Spleen (tissue), 11 donors: Measurements from ENCODE around the gene NEAT1. TPM values are rescaled to one million over a fixed set of nuclear protein-coding genes. Genes with fewer than 3 reads are reported as not detected.

Source experiments
- DNase-seq: peaks from one replicate; pipeline ENCODE4 v3.0.0-alpha.2; 2020
- H3K27ac ChIP-seq, 8 donors: fragments of 200-600 bp; sonication (generic) in 7 of 8; 1 replicate in 4 of 8; 2 replicates in 4 of 8; pipeline versions ENCODE4 v1.5.0 to v1.8.0; 2016 to 2021; ENCODE audit warnings: inconsistent platforms in 4 of 8, mild to moderate bottlenecking in 4 of 8, moderate library complexity in 1 of 8
- H3K27me3 ChIP-seq, 7 donors: fragments of 200-600 bp; sonication (generic) in 6 of 7; replicated peaks in 1 of 7; 1 replicate in 4 of 7; 2 replicates in 3 of 7; pipeline versions ENCODE4 v1.5.0 to v1.8.0; 2016 to 2021; ENCODE audit warnings: inconsistent platforms in 3 of 7, mild to moderate bottlenecking in 1 of 7
- H3K36me3 ChIP-seq, 6 donors: fragments of 200-600 bp; sonication (generic) in 5 of 6; 1 replicate in 4 of 6; 2 replicates in 2 of 6; pipeline versions ENCODE4 v1.5.0 to v1.8.0; 2016 to 2021; ENCODE audit warnings: inconsistent platforms in 2 of 6
- H3K4me1 ChIP-seq, 6 donors: fragments of 200-600 bp; sonication (generic) in 5 of 6; 1 replicate in 3 of 6; 2 replicates in 3 of 6; pipeline versions ENCODE4 v1.5.0 to v1.8.0; 2016 to 2021; ENCODE audit warnings: inconsistent platforms in 3 of 6
- H3K4me3 ChIP-seq, 8 donors: fragments of 200-600 bp; sonication (generic) in 7 of 8; 1 replicate in 4 of 8; 2 replicates in 4 of 8; pipeline versions ENCODE4 v1.5.0 to v1.8.0; 2016 to 2021; ENCODE audit warnings: inconsistent platforms in 4 of 8, mild to moderate bottlenecking in 4 of 8, moderate library complexity in 2 of 8
- H3K9me3 ChIP-seq, 8 donors: fragments of 200-600 bp; sonication (generic) in 7 of 8; 1 replicate in 4 of 8; 2 replicates in 4 of 8; pipeline versions ENCODE4 v1.5.0 to v1.8.0; 2016 to 2021; ENCODE audit warnings: inconsistent platforms in 4 of 8
- POLR2A ChIP-seq, 3 donors: fragments of 450-650 bp; IDR thresholded peaks; one replicate each; pipeline ENCODE4 v1.5.1; 2017; ENCODE audit warnings: antibody characterized with exemption in 3 of 3, mild to moderate bottlenecking in 1 of 3
- POLR2AphosphoS5 ChIP-seq, 3 donors: sonication (generic); formaldehyde crosslinking; IDR thresholded peaks; one replicate each; pipeline ENCODE4 v1.5.1; 2017; ENCODE audit warnings: antibody characterized with exemption in 3 of 3
- WGBS, 5 donors: extraction: QIAGEN DNeasy Blood & Tissue Kit in 3 of 5; methylation state at CpG; one replicate each; pipeline versions ENCODE4 v1.1.5 to v1.1.7; 2013 to 2018; 5-methylcytosine and 5-hydroxymethylcytosine counted together
- intact Hi-C: fragments of 100-400 bp; cut with DNase I; formaldehyde crosslinking; loops from one replicate; pipeline ENCODE4 v1.15.0; 2023; ENCODE audit warnings: low total_unique reads
- polyA plus RNA-seq, 3 donors: library from polyadenylated mRNA; stranded (reverse); fragments of 200-250 nt; gene quantifications; one replicate each; pipeline ENCODE4 v1.2.1, GENCODE V29; 2013
- total RNA-seq, 7 donors: library from RNA; depleted of rRNA in 3 of 7; stranded (reverse); fragments of >200 nt in 3 of 7; fragmentation: NEBNext Ultra II Directional in 4 of 7; extraction: Animal tissue kit (Norgen Biotek cat#: 25700) in 4 of 7; gene quantifications; one replicate each; pipeline versions ENCODE4 v1.1.0 to v1.2.1, GENCODE V29; 2016 to 2021
- TF ChIP-seq, protein P1 (sequence below), 11 experiments: fragments of 200-600 bp in 7 of 11; fragments of 450-650 bp in 4 of 11; sonication (generic) in 4 of 11; IDR thresholded peaks in 8 of 11; conservative IDR thresholded peaks in 3 of 11; 1 replicate in 7 of 11; 2 replicates in 4 of 11; pipeline versions ENCODE4 v1.4.0 to v1.8.0; 2016 to 2021; ENCODE audit warnings: antibody characterized with exemption in 11 of 11, inconsistent platforms in 4 of 11, mild to moderate bottlenecking in 1 of 11
- donor health status: healthy with polysubstance abuse.
- donor health status: DM: no; HTN: no; CAD: no; lungs with moderate emphysema.
- donor health status: DM: no; HTN: no; CAD: no.
- donor health status: Bipolar disorder and iron deficiency.
- donor health status: healthy.
- donor health status: DM: no; HTN: no; CAD: no.
- donor health status: DM: yes; HTN: yes; CAD: no.

The NEAT1 gene
- total and polyA plus RNA-seq, 10 donors: 266 to 1,804 (median 874) TPM

DNA sequence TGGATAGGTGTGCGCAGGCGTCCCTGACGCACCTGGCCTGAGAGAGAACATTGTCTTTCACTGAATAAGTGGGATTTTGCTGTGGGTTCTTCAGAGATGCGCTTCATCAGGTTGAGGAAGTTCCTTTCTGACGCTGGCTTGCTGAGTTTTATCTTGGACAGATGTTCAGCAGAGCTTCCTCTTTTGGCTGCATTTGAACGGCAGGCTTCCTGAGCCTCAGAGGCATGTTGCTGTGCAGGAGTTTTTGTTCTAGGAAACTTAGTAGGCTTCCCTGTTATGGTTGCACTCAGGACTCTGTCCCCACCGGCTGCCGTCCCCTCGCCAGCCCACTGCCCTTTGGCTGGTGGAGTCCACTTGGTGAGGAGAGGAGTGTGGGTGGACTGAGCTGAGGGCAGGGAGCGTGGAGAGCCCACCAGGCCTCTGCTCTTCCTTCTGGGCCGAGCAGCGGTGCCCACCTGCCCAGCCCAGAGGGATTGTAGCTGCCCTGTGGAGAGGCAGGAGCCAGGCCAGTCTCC, 18.9 kb upstream of the NEAT1 start:
- no peaks in the 10 kb centered on the region for H3K9me3 ChIP-seq
- intact Hi-C loops: no loop called here
- H3K4me3 ChIP-seq: peak overlapping the region in 1 of 8 donors; percentile 35
- TF ChIP-seq POLR2A (IDR thresholded peaks at IDR 0.05): no peak
- TF ChIP-seq POLR2AphosphoS5 (IDR thresholded peaks at IDR 0.05): peak; percentile 60 to 87 (median 71)
- TF ChIP-seq, protein P1, sequence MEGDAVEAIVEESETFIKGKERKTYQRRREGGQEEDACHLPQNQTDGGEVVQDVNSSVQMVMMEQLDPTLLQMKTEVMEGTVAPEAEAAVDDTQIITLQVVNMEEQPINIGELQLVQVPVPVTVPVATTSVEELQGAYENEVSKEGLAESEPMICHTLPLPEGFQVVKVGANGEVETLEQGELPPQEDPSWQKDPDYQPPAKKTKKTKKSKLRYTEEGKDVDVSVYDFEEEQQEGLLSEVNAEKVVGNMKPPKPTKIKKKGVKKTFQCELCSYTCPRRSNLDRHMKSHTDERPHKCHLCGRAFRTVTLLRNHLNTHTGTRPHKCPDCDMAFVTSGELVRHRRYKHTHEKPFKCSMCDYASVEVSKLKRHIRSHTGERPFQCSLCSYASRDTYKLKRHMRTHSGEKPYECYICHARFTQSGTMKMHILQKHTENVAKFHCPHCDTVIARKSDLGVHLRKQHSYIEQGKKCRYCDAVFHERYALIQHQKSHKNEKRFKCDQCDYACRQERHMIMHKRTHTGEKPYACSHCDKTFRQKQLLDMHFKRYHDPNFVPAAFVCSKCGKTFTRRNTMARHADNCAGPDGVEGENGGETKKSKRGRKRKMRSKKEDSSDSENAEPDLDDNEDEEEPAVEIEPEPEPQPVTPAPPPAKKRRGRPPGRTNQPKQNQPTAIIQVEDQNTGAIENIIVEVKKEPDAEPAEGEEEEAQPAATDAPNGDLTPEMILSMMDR (IDR thresholded peaks at IDR 0.05 in 8 of 11, conservative IDR thresholded peaks at IDR 0.05 in 3 of 11): no peak
- peaks cover 14 to 69% (median 57%) of the 10 kb centered on the region in 6 donors for H3K4me1 ChIP-seq
- no peak for DNase-seq
- 23 to 53% (median 31%) methylated on average over 8 to 12 of the region's 12 CpGs for WGBS, 5 donors
- peaks cover 7 to 100% (median 82%) of the 10 kb centered on the region in 6 donors for H3K36me3 ChIP-seq
- no peaks in the 10 kb centered on the region for H3K27me3 ChIP-seq
- peak overlapping the region; percentile 65 to 91 (median 84) for H3K27ac ChIP-seq

DNA sequence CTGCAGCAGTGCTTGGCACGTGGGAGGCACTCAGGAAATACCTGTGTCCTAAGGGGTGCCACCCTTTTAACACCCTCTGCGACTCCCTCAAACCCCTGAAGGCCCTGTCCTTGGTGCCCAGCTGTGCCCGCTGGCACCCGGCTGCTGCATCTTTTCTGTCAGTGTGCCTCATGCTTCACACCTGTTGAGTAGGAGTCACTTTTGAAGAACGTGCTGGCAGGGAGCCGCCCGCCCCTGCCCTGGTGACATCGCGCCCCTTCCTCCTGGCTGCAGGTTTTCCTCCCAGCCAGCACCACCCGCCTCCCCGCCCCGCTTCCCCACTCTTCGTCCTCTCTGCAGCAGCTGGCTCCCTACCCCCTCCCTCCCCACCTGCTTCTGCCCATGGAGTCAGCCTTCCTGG, 18.4 kb upstream of the NEAT1 start:
- intact Hi-C loops: no loop called here
- DNase-seq: no peak
- 35 to 59% (median 42%) methylated on average over 12 to 13 of the region's 13 CpGs for WGBS, 5 donors
- H3K4me1 ChIP-seq: peaks cover 14 to 74% (median 59%) of the 10 kb centered on the region in 6 donors
- peaks cover 7 to 100% (median 82%) of the 10 kb centered on the region in 6 donors for H3K36me3 ChIP-seq
- no peaks in the 10 kb centered on the region for H3K27me3 ChIP-seq
- TF ChIP-seq POLR2A (IDR thresholded peaks at IDR 0.05): no peak
- TF ChIP-seq, protein P1 (IDR thresholded peaks at IDR 0.05 in 8 of 11, conservative IDR thresholded peaks at IDR 0.05 in 3 of 11): no peak
- H3K27ac ChIP-seq: peak overlapping the region; percentile 65 to 91 (median 84)
- peak overlapping the region in 1 of 8 donors; percentile 35 for H3K4me3 ChIP-seq
- H3K9me3 ChIP-seq: no peaks in the 10 kb centered on the region

DNA sequence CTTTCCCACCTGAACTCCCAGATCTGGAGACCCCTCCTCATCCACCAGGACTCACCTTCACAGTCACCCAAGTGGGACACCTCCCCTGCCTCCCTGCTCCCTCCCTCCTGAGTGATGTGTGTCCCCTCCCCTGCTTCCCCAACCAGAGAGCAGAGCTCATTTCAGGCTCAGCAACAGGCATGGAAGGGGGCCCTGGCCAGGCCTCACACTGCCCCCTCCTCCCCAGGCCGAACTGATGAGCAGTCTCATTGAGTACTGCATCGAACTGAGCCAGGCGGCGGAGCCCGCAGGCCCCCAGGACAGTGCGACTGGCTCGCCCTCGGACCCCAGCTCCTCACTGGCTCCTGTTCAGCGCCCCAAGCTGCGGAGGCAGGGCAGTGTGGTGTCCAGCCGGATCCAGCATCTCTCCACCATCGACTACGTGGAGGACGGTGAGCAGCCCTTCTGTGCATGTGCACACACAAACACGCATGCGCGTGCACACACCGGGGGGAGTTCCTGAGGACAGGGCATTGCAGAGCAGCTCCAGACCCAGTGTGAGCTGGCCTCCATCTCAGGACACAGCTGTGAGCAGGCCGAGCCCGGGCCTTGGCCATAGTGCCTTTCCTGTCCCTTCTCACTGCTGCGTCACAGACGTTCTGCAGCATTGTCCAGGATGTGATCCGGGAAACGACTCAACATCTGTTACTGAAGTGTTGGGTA, 17.8 kb upstream of the NEAT1 start:
- Histone ChIP-seq H3K4me3 (no peak overlapping the region), H3K9me3 (no peaks in the 10 kb centered on the region), H3K27ac (peak overlapping the region; percentile 6 to 91 (median 84)), H3K27me3 (no peaks in the 10 kb centered on the region), H3K4me1 (peaks cover 14 to 80% (median 59%) of the 10 kb centered on the region in 6 donors), H3K36me3 (peaks cover 7 to 100% (median 82%) of the 10 kb centered on the region in 6 donors)
- WGBS, 5 donors: 73 to 86% (median 81%) methylated on average over 22 to 24 of the region's 24 CpGs
- intact Hi-C loops: no loop called here
- TF ChIP-seq, protein P1 (IDR thresholded peaks at IDR 0.05 in 8 of 11, conservative IDR thresholded peaks at IDR 0.05 in 3 of 11): no peak
- TF ChIP-seq POLR2AphosphoS5 (IDR thresholded peaks at IDR 0.05): peak; percentile 89 to 96 (median 94)
- DNase-seq: peak; percentile 91

DNA sequence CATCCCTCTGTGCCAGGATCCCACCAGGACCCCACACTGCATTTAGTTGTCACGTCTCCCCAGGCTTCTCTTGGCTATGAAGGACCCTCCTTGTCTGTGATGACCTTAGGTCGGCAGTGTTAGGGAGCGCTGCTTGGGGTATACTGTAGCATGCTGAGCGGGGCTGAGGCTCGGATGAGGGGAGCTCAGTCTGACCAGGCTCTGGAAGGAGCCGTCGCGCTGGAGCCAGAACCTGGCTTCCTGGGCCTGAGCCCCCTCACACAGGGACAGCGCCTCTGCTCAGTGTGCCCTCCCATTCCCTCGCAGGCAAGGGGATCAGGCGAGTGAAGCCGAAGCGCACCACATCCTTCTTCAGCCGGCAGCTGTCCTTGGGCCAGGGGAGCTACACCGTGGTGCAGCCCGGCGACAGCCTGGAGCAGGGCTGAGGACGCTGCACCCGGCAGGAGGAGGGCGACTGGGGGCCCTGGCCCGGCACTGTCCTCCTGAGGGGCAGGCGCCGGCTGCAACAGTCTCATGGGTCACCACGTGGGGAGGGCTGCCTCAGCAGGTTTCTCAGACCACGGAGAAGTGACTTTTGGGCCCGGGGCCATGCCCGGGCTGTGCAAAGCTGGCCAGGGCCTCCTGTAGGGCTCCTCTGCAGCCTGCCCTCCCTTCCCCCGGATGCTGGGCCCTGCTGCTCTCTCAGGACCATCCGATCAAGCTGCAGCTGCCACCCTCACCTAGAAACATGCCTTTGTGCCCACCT, 11.5 kb upstream of the NEAT1 start:
- H3K4me1 ChIP-seq: peaks cover 4 to 59% (median 32%) of the 10 kb centered on the region in 6 donors
- TF ChIP-seq, protein P1 (IDR thresholded peaks at IDR 0.05 in 8 of 11, conservative IDR thresholded peaks at IDR 0.05 in 3 of 11): no peak
- TF ChIP-seq POLR2AphosphoS5 (IDR thresholded peaks at IDR 0.05) (peak in 2 of 3 donors; percentile 23 to 67), POLR2A (IDR thresholded peaks at IDR 0.05) (no peak)
- H3K36me3 ChIP-seq: peaks cover 5 to 87% (median 73%) of the 10 kb centered on the region in 6 donors
- peak; percentile 71 for DNase-seq
- 81 to 92% (median 89%) methylated on average over 16 to 29 of the region's 29 CpGs for WGBS, 5 donors
- intact Hi-C loops: no loop called here
- H3K27ac ChIP-seq: no peak overlapping the region
- H3K27me3 ChIP-seq: no peaks in the 10 kb centered on the region
- H3K9me3 ChIP-seq: no peaks in the 10 kb centered on the region
- H3K4me3 ChIP-seq: no peak overlapping the region
